ENCODE measurements around the gene ZFYVE21. TPM values are rescaled to one million over a fixed set of nuclear protein-coding genes. Genes with fewer than 3 reads are reported as not detected.
A peak's percentile ranks its signal among the peaks of the same experiment; 100 is the strongest.

ZFYVE21 gene
- total RNA-seq, 1 donor: 36.9 TPM

GRCh38 chr14:103680491-103681231 is 34.9 kb upstream of the ZFYVE21 start:
- Histone ChIP-seq H3K4me3 (ENCODE audit: insufficient read depth, low read length) (no peak overlapping the region), H3K36me3 (ENCODE audit: insufficient read depth, low read length) (peaks cover 90% of the 10 kb centered on the region), H3K9me3 (ENCODE audit: low read depth, low read length) (no peaks in the 10 kb centered on the region), H3K4me2 (ENCODE audit: insufficient read depth, low read length) (no peak overlapping the region), H4K20me1 (ENCODE audit: insufficient read depth, low read length) (peaks cover 5% of the 10 kb centered on the region), H3K27ac (ENCODE audit: low read depth, low read length) (peak overlapping the region; percentile 23), H3K4me1 (ENCODE audit: insufficient read depth, low read length) (no peaks in the 10 kb centered on the region), H3K27me3 (ENCODE audit: insufficient read depth, low read length) (no peaks in the 10 kb centered on the region), H3K79me2 (ENCODE audit: insufficient read depth, low read length) (peaks cover 61% of the 10 kb centered on the region), H2AFZ (ENCODE audit: low read length) (no peak overlapping the region)
- no peak for TF ChIP-seq CTCF (IDR thresholded peaks at IDR 0.05; ENCODE audit: extremely low read depth, low read depth, low read length)
- peak; percentile 51 for DNase-seq (ENCODE audit: insufficient read length, low spot score, missing footprints)

- Histone ChIP-seq H3K27me3 (ENCODE audit: insufficient read depth, low read length) (no peaks in the 10 kb centered on the region), H3K79me2 (ENCODE audit: insufficient read depth, low read length) (peaks cover 73% of the 10 kb centered on the region), H3K4me3 (ENCODE audit: insufficient read depth, low read length) (no peak overlapping the region), H3K4me2 (ENCODE audit: insufficient read depth, low read length) (no peak overlapping the region), H4K20me1 (ENCODE audit: insufficient read depth, low read length) (peaks cover 5% of the 10 kb centered on the region), H3K36me3 (ENCODE audit: insufficient read depth, low read length) (peaks cover 93% of the 10 kb centered on the region), H3K4me1 (ENCODE audit: insufficient read depth, low read length) (no peaks in the 10 kb centered on the region), H3K9me3 (ENCODE audit: low read depth, low read length) (no peaks in the 10 kb centered on the region), H3K27ac (ENCODE audit: low read depth, low read length) (no peak overlapping the region), H2AFZ (ENCODE audit: low read length) (no peak overlapping the region)
- no peak for TF ChIP-seq CTCF (IDR thresholded peaks at IDR 0.05; ENCODE audit: extremely low read depth, low read depth, low read length)
- no peak for DNase-seq (ENCODE audit: insufficient read length, low spot score, missing footprints)
Measured at GRCh38 chr14:103683139-103683538, 32.5 kb upstream of the ZFYVE21 start.

- TF ChIP-seq CTCF (IDR thresholded peaks at IDR 0.05; ENCODE audit: extremely low read depth, low read depth, low read length): no peak
- no peak overlapping the region for H3K4me2 ChIP-seq (ENCODE audit: insufficient read depth, low read length)
- no peak overlapping the region for H3K4me3 ChIP-seq (ENCODE audit: insufficient read depth, low read length)
- H3K79me2 ChIP-seq (ENCODE audit: insufficient read depth, low read length): peaks cover 78% of the 10 kb centered on the region
- no peaks in the 10 kb centered on the region for H3K27me3 ChIP-seq (ENCODE audit: insufficient read depth, low read length)
- peaks cover 92% of the 10 kb centered on the region for H3K36me3 ChIP-seq (ENCODE audit: insufficient read depth, low read length)
- no peak overlapping the region for H2AFZ ChIP-seq (ENCODE audit: low read length)
- peaks cover 12% of the 10 kb centered on the region for H3K4me1 ChIP-seq (ENCODE audit: insufficient read depth, low read length)
- H4K20me1 ChIP-seq (ENCODE audit: insufficient read depth, low read length): peaks cover 10% of the 10 kb centered on the region
- H3K9me3 ChIP-seq (ENCODE audit: low read depth, low read length): no peaks in the 10 kb centered on the region
- DNase-seq (ENCODE audit: insufficient read length, low spot score, missing footprints): peak; percentile 54
- H3K27ac ChIP-seq (ENCODE audit: low read depth, low read length): no peak overlapping the region
Measured at GRCh38 chr14:103684471-103684870, 31.1 kb upstream of the ZFYVE21 start.

- H2AFZ ChIP-seq (ENCODE audit: low read length): no peak overlapping the region
- H3K79me2 ChIP-seq (ENCODE audit: insufficient read depth, low read length): peaks cover 78% of the 10 kb centered on the region
- no peak overlapping the region for H3K27ac ChIP-seq (ENCODE audit: low read depth, low read length)
- no peaks in the 10 kb centered on the region for H3K9me3 ChIP-seq (ENCODE audit: low read depth, low read length)
- peaks cover 12% of the 10 kb centered on the region for H4K20me1 ChIP-seq (ENCODE audit: insufficient read depth, low read length)
- peaks cover 14% of the 10 kb centered on the region for H3K4me1 ChIP-seq (ENCODE audit: insufficient read depth, low read length)
- no peak for TF ChIP-seq CTCF (IDR thresholded peaks at IDR 0.05; ENCODE audit: extremely low read depth, low read depth, low read length)
- no peak overlapping the region for H3K4me2 ChIP-seq (ENCODE audit: insufficient read depth, low read length)
- DNase-seq (ENCODE audit: insufficient read length, low spot score, missing footprints): no peak
- no peak overlapping the region for H3K4me3 ChIP-seq (ENCODE audit: insufficient read depth, low read length)
- H3K36me3 ChIP-seq (ENCODE audit: insufficient read depth, low read length): peaks cover 89% of the 10 kb centered on the region
- no peaks in the 10 kb centered on the region for H3K27me3 ChIP-seq (ENCODE audit: insufficient read depth, low read length)
Measured at GRCh38 chr14:103684871-103685270, 30.7 kb upstream of the ZFYVE21 start.
